ENCODE measurements around the gene CCN6.

Gene CCN6

DNA sequence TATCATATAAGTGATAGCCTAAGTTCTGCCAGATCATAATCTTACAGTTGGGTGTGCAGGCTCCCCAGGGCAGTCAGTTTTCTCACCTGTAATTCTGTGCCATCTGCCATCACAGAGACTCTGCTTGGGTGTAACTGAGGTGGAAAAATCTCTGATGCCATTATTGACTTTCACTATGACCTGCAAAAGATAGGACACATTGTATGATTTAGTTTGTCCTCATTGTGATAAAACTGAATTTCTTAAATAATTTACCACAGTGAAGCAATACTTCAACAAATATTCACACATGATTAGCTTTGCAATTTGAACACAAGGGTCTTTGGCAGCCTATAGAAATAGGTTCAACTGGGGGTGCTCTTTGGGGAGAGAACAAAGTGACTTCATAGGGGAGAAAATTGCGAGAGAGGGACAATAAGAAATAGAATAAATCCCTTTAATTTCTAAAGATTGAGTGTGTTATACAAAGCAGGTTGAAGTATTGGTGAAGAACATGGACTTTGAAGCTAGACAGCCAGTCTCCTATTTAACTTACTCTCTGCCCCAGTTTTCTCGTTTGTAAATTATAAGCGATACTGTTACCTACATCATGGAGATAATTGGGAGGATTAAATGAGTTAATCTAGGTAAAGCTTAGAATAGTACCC, 60.8 kb downstream of the CCN6 start:
- no peak for DNase-seq (ENCODE audit: low read depth, low spot score)

DNA sequence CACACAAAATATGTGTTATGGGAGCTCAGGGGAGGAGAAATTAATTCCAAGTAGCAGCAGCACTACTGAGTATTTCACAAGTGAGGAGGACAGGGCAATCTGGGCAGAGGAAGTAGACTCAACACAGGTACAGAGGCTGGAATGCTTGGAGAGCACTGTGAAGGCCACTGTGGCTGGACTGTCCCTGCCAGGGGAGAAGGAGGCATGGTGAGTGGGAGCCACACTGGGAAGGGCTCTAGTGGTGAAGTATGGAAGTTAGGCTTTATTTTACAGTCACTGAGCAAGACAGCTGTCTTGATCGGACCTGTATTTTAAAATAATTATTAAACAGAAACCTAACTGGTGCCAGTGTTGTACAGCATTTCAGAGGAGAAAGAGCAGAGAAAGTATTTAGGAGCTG, 62.3 kb downstream of the CCN6 start:
- DNase-seq (ENCODE audit: low read depth, low spot score), result no peak

DNA sequence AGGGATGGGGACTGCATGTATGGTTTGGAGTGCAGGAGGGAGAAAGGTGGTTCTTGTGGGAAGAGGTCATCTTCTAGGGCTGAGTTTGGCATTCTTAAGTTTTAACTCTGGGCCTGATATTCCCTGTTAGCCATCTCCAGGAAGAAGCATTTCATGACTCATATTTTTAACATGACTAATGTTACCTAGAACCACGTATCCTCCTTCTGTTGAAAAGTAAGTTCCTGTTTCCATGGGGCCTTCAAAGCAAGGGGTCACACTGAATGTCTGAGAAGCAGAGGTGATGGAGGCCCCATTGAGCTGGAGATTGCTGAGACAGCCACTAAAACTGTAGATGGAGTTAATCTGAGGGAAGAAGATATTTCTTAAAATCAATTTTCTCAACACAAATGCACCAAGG, 63.6 kb downstream of the CCN6 start:
- DNase-seq (ENCODE audit: low read depth, low spot score), result no peak

DNA sequence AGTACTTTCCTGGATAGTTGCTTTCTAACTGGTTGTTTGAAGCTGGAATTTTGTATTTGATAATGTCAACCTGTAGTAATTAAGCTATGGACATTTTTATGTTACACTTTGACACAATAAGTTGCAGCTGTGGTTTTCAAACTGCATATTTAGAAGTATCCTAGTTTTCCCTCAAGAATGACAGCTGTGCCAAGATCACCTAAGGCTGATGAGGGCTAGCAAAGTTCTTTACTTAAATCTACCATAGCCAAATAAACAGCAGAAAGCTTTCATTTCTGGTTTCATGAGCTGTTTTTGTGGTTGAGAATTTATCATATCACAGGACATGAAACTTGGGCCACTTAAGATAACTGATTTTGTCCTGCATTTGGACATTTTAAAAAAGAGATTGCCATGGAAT, 64.1 kb downstream of the CCN6 start:
- DNase-seq (ENCODE audit: low read depth, low spot score), result no peak
